ENCODE results near the gene CKAP2L. TPM values are rescaled to one million over a fixed set of nuclear protein-coding genes. Genes with fewer than 3 reads are reported as not detected.

The CKAP2L gene
- total and polyA plus RNA-seq, 4 donors = 0.19 to 15.9 (median 0.91) TPM; not detected in 1

GRCh38 chr2:112782234-112782799 lies 17.9 kb upstream of the CKAP2L start:
- Histone ChIP-seq H3K27me3 (ENCODE audit: control insufficient read depth in 4 of 4, insufficient read depth in 4 of 4, low read length in 3 of 4) (no peaks in the 10 kb centered on the region), H3K4me3 (ENCODE audit: low read depth in 1 of 3, low read length in 3 of 3) (no peak overlapping the region), H3K9me3 (ENCODE audit: control insufficient read depth in 4 of 4, low read length in 3 of 4) (no peaks in the 10 kb centered on the region), H3K4me1 (ENCODE audit: control insufficient read depth in 4 of 4, insufficient read depth in 4 of 4, low read length in 3 of 4) (no peaks in the 10 kb centered on the region), H3K27ac (ENCODE audit: low read depth in 1 of 2, low read length in 2 of 2) (no peak overlapping the region), H3K9ac (ENCODE audit: low read depth in 1 of 2, low read length in 2 of 2) (no peak overlapping the region), H3K36me3 (ENCODE audit: control insufficient read depth in 4 of 4, insufficient read depth in 3 of 4, low read depth in 1 of 4, low read length in 3 of 4) (no peaks in the 10 kb centered on the region)
- 83% methylated on average over 3 of the region's 3 CpGs for WGBS
- TF ChIP-seq RXRA (IDR thresholded peaks at IDR 0.05) = no peak
- no peak for TF ChIP-seq ZBTB33 (IDR thresholded peaks at IDR 0.05)
- no peak for TF ChIP-seq FOXA1 (IDR thresholded peaks at IDR 0.05)
- no peak for TF ChIP-seq HNF4G (IDR thresholded peaks at IDR 0.05)
- TF ChIP-seq TAF1 (conservative IDR thresholded peaks at IDR 0.05) = no peak
- no peak for TF ChIP-seq CTCF (IDR thresholded peaks at IDR 0.05; ENCODE audit: low read depth, low read length, missing input control)
- TF ChIP-seq NR2F2 (IDR thresholded peaks at IDR 0.05) = no peak
- TF ChIP-seq JUND (IDR thresholded peaks at IDR 0.05) = no peak
- no peak for TF ChIP-seq FOXA2 (IDR thresholded peaks at IDR 0.05)
- no peak for TF ChIP-seq GABPA (IDR thresholded peaks at IDR 0.05 in 1 of 2, conservative IDR thresholded peaks at IDR 0.05 in 1 of 2)
- no peak for TF ChIP-seq EGR1 (IDR thresholded peaks at IDR 0.05; ENCODE audit: low read depth in 2 of 2)
- no peak for TF ChIP-seq ATF3 (IDR thresholded peaks at IDR 0.05)
- TF ChIP-seq MAX (IDR thresholded peaks at IDR 0.05) = no peak
- TF ChIP-seq RAD21 (IDR thresholded peaks at IDR 0.05) = no peak
- no peak for TF ChIP-seq HNF4A (conservative IDR thresholded peaks at IDR 0.05)
- no peak for TF ChIP-seq SP1 (IDR thresholded peaks at IDR 0.05)
- TF ChIP-seq YY1 (IDR thresholded peaks at IDR 0.05) = no peak
- no peak for DNase-seq (ENCODE audit: low spot score)

GRCh38 chr2:112779598-112779997 lies 15.2 kb upstream of the CKAP2L start:
- no peaks in the 10 kb centered on the region for H3K36me3 ChIP-seq (ENCODE audit: control insufficient read depth in 4 of 4, insufficient read depth in 3 of 4, low read depth in 1 of 4, low read length in 3 of 4)
- H3K27me3 ChIP-seq (ENCODE audit: control insufficient read depth in 4 of 4, insufficient read depth in 4 of 4, low read length in 3 of 4) = no peaks in the 10 kb centered on the region
- no peak for DNase-seq (ENCODE audit: low spot score)
- 98% methylated on average over 1 of the region's 1 CpG for WGBS
- no peak overlapping the region for H3K9ac ChIP-seq (ENCODE audit: low read depth in 1 of 2, low read length in 2 of 2)
- no peaks in the 10 kb centered on the region for H3K4me1 ChIP-seq (ENCODE audit: control insufficient read depth in 4 of 4, insufficient read depth in 4 of 4, low read length in 3 of 4)
- H3K4me3 ChIP-seq (ENCODE audit: low read depth in 1 of 3, low read length in 3 of 3) = no peak overlapping the region
- no peak overlapping the region for H3K27ac ChIP-seq (ENCODE audit: low read depth in 1 of 2, low read length in 2 of 2)
- no peaks in the 10 kb centered on the region for H3K9me3 ChIP-seq (ENCODE audit: control insufficient read depth in 4 of 4, low read length in 3 of 4)
- TF ChIP-seq TAF1 (conservative IDR thresholded peaks at IDR 0.05) (no peak), HNF4A (conservative IDR thresholded peaks at IDR 0.05) (no peak), GABPA (IDR thresholded peaks at IDR 0.05 in 1 of 2, conservative IDR thresholded peaks at IDR 0.05 in 1 of 2) (no peak), JUND (IDR thresholded peaks at IDR 0.05) (no peak), YY1 (IDR thresholded peaks at IDR 0.05) (no peak), HNF4G (IDR thresholded peaks at IDR 0.05) (no peak), EGR1 (IDR thresholded peaks at IDR 0.05; ENCODE audit: low read depth in 2 of 2) (no peak), RXRA (IDR thresholded peaks at IDR 0.05) (no peak), NR2F2 (IDR thresholded peaks at IDR 0.05) (no peak), SP1 (IDR thresholded peaks at IDR 0.05) (no peak), MAX (IDR thresholded peaks at IDR 0.05) (no peak), RAD21 (IDR thresholded peaks at IDR 0.05) (no peak), REST (IDR thresholded peaks at IDR 0.05) (no peak), FOXA2 (IDR thresholded peaks at IDR 0.05) (no peak), ZBTB33 (IDR thresholded peaks at IDR 0.05) (no peak), CTCF (IDR thresholded peaks at IDR 0.05; ENCODE audit: low read depth, low read length, missing input control) (no peak), FOXA1 (IDR thresholded peaks at IDR 0.05) (no peak)

All from liver (tissue), 9 donors.